ENCODE data around the gene MUSK. TPM values are rescaled to one million over a fixed set of nuclear protein-coding genes. Genes with fewer than 3 reads are reported as not detected.

The MUSK gene
- total RNA-seq, 8 experiments from 2014 or later, result 0.09 to 0.70 (median 0.29) TPM; not detected in 2

DNA sequence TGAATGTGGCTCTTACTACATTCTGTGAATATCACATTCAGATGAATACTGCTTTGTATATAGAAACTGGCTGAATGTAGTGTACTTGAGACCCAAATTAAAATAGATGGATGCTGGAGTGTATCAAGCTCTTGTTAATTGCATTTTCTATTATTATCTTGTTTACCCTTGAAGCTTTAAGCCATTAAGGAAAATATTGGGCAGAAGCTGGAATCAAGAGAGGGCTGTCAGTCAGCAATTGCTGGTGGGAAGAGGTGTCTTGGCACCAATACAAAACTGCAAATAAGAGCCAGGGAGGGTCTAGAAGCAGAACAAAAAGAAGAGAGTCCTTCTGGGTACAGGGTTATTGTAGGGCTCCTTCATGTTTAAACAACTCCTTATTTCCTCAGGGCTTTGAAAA lies 38.8 kb downstream of the MUSK start:
- in situ Hi-C loops (cut with MboI; ENCODE audit: low pct_unique_long_range_greater_than_20kb in 2 of 9, low sequenced_read_pairs in 9 of 9, unreplicated experiment in 9 of 9), result no loop called here
- no peak overlapping the region for H3K4me3 ChIP-seq
- H3K4me1 ChIP-seq (replicated peaks in 1 of 2), result peaks cover 0 to 2% of the 10 kb centered on the region in 2 donors
- H3K27ac ChIP-seq, result no peak overlapping the region
- no peak for ATAC-seq (replicated peaks in 6 of 8)

DNA sequence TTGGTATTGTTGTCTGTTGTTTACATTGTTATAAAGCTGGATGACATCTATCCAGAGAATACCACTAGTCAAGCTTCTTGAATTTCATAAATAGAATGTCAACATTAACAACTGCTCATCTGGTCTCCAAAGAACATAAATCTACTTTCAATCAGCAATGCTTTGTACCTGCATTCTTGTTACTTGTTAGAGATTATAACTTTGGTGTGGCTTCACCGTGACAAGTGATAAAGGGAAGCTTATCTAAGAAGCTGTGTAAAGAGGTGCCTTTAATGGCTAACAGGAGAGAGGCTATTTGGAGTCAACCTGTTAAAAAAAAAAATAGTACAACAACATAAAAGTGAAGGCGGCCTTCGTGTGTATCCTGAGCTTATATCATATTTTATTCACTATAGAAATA lies 41.8 kb downstream of the MUSK start:
- ATAC-seq (replicated peaks in 6 of 8), result no peak
- in situ Hi-C loops (cut with MboI; ENCODE audit: low pct_unique_long_range_greater_than_20kb in 2 of 9, low sequenced_read_pairs in 9 of 9, unreplicated experiment in 9 of 9), result no loop called here
- H3K4me3 ChIP-seq, result no peak overlapping the region
- no peak overlapping the region for H3K27ac ChIP-seq
- WGBS, 10 experiments, result 71 to 100% (median 90%) methylated on average over 3 of the region's 3 CpGs; no CpG with 5 or more reads in 2 of the 10 experiments
- H3K4me1 ChIP-seq (replicated peaks in 1 of 2), result peaks cover 0 to 2% of the 10 kb centered on the region in 2 donors

DNA sequence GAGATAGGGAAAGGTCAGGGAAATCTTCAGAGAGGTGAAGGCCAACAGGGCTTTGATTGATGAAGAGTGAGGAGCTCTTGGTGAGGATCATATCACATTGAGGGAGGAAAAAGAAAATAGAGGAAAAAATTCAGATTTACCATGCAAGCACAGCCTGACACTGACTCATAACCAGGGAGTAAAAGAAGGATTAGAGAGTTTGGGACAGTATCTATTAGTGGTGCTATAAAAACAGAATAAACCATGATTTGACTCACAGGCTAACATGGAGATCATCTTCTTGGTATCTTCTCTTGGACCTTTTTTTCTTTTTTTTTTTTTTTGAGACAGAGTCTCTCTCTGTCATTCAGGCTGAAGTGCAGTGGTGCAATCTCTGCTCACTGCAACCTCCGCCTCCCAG lies 44.4 kb downstream of the MUSK start:
- WGBS, 10 experiments, result 83 to 100% (median 88%) methylated on average over 1 of the region's 1 CpG; no CpG with 5 or more reads in 6 of the 10 experiments
- in situ Hi-C loops (cut with MboI; ENCODE audit: low pct_unique_long_range_greater_than_20kb in 2 of 9, low sequenced_read_pairs in 9 of 9, unreplicated experiment in 9 of 9), result no loop called here
- no peak overlapping the region for H3K4me3 ChIP-seq
- peak in 1 of 8 experiments; percentile 40 for ATAC-seq (replicated peaks in 6 of 8)
- H3K4me1 ChIP-seq (replicated peaks in 1 of 2), result peaks cover 0 to 2% of the 10 kb centered on the region in 2 donors
- no peak overlapping the region for H3K27ac ChIP-seq

DNA sequence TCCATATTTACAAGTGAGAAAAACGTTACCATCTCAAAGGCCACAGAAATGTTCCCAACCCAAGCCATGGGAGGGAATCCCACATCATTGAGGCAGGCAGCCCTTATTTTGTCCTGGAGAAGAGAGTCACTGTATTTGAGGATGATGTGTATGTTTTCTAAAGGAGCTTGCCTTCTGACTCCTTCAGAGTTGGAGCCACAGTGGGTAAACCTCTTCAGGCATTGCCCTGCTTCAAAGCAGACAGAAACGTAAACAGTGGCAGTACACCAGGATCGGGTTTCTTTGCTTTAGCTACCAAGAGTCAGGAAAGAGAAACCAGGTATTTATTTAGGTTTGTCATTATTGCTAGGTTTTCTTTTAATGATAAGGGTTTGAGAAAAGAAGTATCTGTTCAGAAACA lies 45.7 kb downstream of the MUSK start:
- Histone ChIP-seq H3K4me3 (no peak overlapping the region), H3K4me1 (replicated peaks in 1 of 2) (peaks cover 0 to 2% of the 10 kb centered on the region in 2 donors), H3K27ac (no peak overlapping the region)
- peak in 1 of 8 experiments; percentile 29 for ATAC-seq (replicated peaks in 6 of 8)
- in situ Hi-C loops (cut with MboI; ENCODE audit: low pct_unique_long_range_greater_than_20kb in 2 of 9, low sequenced_read_pairs in 9 of 9, unreplicated experiment in 9 of 9), result no loop called here
- 36 to 100% (median 59%) methylated on average over 1 to 3 of the region's 3 CpGs; no CpG with 5 or more reads in 1 of the 10 experiments for WGBS, 10 experiments

DNA sequence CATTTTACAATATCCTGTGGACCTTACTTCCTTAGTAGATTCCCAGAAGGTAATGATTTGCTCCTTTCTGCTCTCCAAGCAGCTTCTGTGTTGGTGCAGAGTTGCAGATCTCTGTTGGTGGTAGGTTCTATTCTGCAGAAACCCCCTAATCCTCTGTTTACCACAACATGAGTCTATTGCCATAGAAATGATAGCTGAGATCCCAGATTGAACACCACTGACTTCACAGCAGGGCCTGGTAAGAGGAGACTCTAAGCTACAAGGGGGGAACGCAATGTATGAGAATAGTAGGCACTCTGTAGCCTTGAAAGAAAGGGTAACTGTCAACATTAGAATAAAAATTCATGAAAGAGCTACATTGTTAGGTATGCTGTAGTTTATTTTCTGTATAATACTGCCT lies 59.5 kb downstream of the MUSK start:
- no peaks in the 10 kb centered on the region for H3K4me1 ChIP-seq (replicated peaks in 1 of 2)
- WGBS, 10 experiments, result 60 to 100% (median 94%) methylated on average over 1 of the region's 1 CpG; no CpG with 5 or more reads in 6 of the 10 experiments
- in situ Hi-C loops (cut with MboI; ENCODE audit: low pct_unique_long_range_greater_than_20kb in 2 of 9, low sequenced_read_pairs in 9 of 9, unreplicated experiment in 9 of 9), result no loop called here
- ATAC-seq (replicated peaks in 6 of 8), result no peak
- H3K27ac ChIP-seq, result no peak overlapping the region
- H3K4me3 ChIP-seq, result no peak overlapping the region

DNA sequence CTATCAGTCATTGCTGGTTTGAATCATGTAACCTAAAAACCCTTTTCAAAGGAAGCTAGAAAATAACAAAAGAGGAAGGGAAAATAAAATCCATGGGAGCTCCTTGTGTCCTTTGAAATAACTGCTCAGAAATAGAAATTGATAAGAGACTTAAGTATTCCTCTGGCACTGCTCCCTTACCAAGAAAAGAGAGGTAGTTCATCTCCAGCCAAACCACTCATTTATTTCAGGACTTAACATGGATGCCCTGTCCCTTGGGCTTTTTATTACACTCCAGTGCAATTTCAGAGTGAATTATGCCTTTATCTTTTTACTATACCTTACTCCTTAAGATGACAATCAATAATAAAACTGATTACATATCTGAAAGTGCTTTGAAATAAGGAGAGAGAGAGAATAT lies 61.0 kb downstream of the MUSK start:
- in situ Hi-C loops (cut with MboI; ENCODE audit: low pct_unique_long_range_greater_than_20kb in 2 of 9, low sequenced_read_pairs in 9 of 9, unreplicated experiment in 9 of 9), result no loop called here
- Histone ChIP-seq H3K4me3 (no peak overlapping the region), H3K27ac (no peak overlapping the region), H3K4me1 (replicated peaks in 1 of 2) (no peaks in the 10 kb centered on the region)
- ATAC-seq (replicated peaks in 6 of 8), result no peak

DNA sequence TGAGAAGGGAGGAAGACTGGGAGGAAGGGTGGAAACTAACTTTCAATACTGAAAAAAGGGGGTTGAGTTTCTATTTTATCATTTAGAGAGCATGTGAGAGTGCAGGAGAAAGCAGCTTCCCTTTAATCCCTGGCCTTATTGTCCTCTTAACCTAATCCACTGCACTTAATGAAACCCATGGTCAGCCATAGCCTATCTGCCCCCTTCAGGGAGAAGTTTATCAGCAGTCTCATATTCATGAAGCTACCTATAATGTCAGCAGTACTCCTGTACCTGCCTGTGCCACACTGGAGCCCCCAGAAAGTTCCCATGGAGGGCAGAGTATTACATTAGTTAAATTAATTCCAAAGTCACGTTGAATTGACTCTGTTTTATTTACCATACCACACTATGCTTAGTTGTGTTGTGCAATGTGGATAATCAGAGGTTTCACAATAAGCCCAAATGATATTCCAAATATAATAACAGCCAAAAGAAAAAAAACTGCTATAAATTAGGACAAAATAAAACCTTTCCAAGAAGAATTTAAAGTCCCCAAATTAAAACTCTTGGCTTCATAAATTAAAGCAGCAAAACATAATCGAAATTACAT lies 62.9 kb downstream of the MUSK start:
- no peak for ATAC-seq (replicated peaks in 6 of 8)
- H3K4me3 ChIP-seq, result no peak overlapping the region
- in situ Hi-C loops (cut with MboI; ENCODE audit: low pct_unique_long_range_greater_than_20kb in 2 of 9, low sequenced_read_pairs in 9 of 9, unreplicated experiment in 9 of 9), result no loop called here
- H3K27ac ChIP-seq, result no peak overlapping the region
- no peaks in the 10 kb centered on the region for H3K4me1 ChIP-seq (replicated peaks in 1 of 2)
- 0 to 100% (median 79%) methylated on average over 1 to 2 of the region's 2 CpGs for WGBS, 10 experiments

DNA sequence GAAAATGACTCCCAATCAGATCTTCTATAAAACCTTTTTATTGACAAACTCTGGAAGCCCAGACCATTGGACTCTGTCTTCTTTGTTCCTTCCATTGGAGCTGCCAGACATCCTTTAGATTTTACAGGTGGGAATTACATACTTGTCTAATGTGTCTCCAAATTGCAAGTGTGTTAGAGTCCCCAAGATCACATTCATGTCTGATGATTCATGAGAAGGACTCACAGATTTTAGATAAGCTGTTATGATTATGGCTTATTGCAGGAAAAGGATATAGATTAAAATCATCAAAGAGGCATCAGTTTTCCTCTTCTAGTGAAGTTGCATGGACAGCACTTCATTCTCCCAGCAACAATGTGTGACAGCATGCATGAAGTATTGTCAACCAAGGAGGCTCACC lies 70.4 kb downstream of the MUSK start:
- Histone ChIP-seq H3K4me3 (no peak overlapping the region), H3K4me1 (replicated peaks in 1 of 2) (no peaks in the 10 kb centered on the region), H3K27ac (no peak overlapping the region)
- in situ Hi-C loops (cut with MboI; ENCODE audit: low pct_unique_long_range_greater_than_20kb in 2 of 9, low sequenced_read_pairs in 9 of 9, unreplicated experiment in 9 of 9), result no loop called here
- ATAC-seq (replicated peaks in 6 of 8), result no peak

DNA sequence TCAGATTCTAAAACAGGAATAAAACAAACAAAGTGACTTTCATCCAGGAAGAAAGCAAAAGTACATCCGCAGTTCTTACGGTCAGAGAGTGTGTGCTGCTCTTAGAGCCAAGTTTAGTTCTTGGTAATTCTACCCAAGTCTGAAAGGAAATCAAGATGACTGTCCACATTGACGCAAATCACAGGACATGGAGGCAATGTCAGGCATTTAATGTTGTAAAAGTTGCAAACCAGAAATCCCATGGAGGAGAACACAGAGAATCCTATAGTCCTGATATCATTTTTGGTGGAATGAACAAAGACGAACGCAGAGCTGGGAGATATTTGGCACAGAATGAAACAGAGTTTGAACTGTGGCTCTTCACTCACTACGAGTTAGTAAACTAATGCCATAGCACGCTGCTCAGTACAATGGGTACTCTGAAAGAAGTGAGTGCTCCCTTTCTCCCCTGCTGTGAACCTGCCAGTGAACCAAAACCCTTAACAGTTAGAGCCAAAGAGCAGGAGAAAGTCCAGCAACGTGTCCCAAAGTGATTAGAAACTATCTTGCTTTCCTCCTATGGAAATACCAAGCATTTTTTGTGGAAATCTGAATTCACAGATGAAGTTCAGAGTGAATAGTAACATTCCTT lies 74.3 kb downstream of the MUSK start:
- Histone ChIP-seq H3K27ac (no peak overlapping the region), H3K4me3 (no peak overlapping the region), H3K4me1 (replicated peaks in 1 of 2) (no peaks in the 10 kb centered on the region)
- ATAC-seq (replicated peaks in 6 of 8), result peak in 3 of 8 experiments; percentile 15 to 61 (median 42)
- in situ Hi-C loops (cut with MboI; ENCODE audit: low pct_unique_long_range_greater_than_20kb in 2 of 9, low sequenced_read_pairs in 9 of 9, unreplicated experiment in 9 of 9), result no loop called here
- WGBS, 10 experiments, result 22 to 100% (median 56%) methylated on average over 2 to 8 of the region's 8 CpGs

DNA sequence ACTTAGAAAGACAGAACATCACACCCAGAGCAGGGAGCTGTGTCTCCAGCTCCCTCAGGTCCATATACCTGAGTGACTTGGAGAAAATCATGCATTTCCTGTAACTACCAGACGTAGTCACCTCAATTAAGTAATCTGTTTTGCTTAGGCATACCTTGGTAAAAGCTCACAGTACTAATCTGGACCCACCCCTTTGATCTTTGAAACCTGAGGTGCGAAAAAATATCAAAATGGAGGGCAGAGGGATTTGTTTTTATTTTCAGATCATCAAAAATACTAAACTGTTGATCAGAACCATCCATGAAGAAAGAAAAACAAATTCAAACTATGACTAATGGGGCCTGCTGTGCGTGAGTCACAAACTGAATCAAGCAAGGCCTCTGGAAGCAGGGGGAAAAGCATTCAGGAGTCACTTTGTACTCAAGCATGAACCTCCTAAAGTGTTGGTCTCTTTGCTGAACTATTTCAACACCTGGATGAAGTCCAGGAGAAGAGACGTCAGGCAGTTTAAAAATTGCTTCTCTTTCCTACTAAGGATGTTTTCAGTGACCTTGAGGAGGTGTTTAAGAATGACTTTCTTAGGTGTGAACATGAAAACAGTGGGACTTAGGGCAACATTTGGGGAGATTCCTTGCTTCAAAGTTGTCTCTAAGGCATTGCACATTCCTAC lies 76.3 kb downstream of the MUSK start:
- in situ Hi-C loops (cut with MboI; ENCODE audit: low pct_unique_long_range_greater_than_20kb in 2 of 9, low sequenced_read_pairs in 9 of 9, unreplicated experiment in 9 of 9), result no loop called here
- Histone ChIP-seq H3K4me3 (no peak overlapping the region), H3K27ac (no peak overlapping the region), H3K4me1 (replicated peaks in 1 of 2) (no peaks in the 10 kb centered on the region)
- ATAC-seq (replicated peaks in 6 of 8), result peak in 2 of 8 experiments; percentile 84 to 88
- 4 to 76% (median 50%) methylated on average over 2 to 4 of the region's 4 CpGs; no CpG with 5 or more reads in 1 of the 10 experiments for WGBS, 10 experiments

DNA sequence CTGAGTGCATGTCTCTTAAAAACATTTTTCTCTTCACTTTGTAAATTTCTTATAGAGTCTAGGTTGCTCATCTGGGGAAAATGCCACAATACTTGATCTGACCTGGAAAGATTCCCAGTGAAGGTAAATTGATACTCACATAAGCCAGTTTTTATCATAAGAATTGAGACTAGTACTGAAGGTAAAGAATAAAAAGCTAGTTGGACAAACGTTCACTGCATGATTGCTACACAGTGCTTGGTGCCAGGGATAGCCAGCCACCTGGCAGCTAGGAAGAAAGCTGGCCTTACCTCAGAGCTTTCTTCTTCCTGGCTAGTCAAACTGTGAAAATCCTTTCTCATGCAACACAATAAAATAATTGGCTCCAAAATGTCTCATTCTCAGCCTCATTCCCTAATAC lies 77.1 kb downstream of the MUSK start:
- Histone ChIP-seq H3K27ac (no peak overlapping the region), H3K4me1 (replicated peaks in 1 of 2) (no peaks in the 10 kb centered on the region), H3K4me3 (no peak overlapping the region)
- 13 to 88% (median 32%) methylated on average over 1 of the region's 1 CpG; no CpG with 5 or more reads in 6 of the 10 experiments for WGBS, 10 experiments
- no peak for ATAC-seq (replicated peaks in 6 of 8)
- in situ Hi-C loops (cut with MboI; ENCODE audit: low pct_unique_long_range_greater_than_20kb in 2 of 9, low sequenced_read_pairs in 9 of 9, unreplicated experiment in 9 of 9), result no loop called here

DNA sequence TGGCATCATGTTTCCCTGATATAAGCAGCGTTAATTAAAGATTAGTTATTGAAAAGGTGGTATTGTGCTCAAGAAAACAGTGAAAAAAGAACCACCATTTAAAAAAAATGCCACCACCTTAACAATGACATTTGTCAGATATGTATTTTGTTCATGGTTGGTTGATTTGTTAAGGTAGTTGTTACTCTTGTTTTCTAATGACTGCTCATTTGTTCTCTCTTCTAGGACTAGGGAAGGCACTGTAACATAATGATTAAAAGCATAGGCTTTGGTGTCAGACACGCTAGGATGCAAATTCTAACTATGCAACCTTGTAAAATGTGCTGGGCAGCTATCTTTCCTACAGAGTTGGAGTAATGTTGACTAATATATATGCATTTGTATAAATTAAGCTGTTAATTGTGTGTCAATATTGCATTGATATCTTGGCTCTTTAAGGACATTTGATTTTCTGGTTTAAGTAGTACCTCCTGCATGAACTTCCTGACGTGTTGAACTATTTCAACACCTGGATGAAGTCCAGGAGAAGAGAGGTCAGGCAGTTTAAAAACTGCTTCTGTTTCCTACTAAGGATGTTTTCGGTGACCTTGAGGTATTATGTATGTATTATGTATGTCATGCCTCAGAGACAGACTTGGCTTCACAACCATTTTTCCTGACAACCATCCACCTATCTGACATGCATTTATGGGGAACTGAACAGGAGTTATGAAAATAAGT lies 77.8 kb downstream of the MUSK start:
- H3K27ac ChIP-seq, result no peak overlapping the region
- 58 to 100% (median 89%) methylated on average over 1 to 4 of the region's 4 CpGs; no CpG with 5 or more reads in 3 of the 10 experiments for WGBS, 10 experiments
- in situ Hi-C loops (cut with MboI; ENCODE audit: low pct_unique_long_range_greater_than_20kb in 2 of 9, low sequenced_read_pairs in 9 of 9, unreplicated experiment in 9 of 9), result no loop called here
- ATAC-seq (replicated peaks in 6 of 8), result no peak
- no peak overlapping the region for H3K4me3 ChIP-seq
- no peaks in the 10 kb centered on the region for H3K4me1 ChIP-seq (replicated peaks in 1 of 2)

DNA sequence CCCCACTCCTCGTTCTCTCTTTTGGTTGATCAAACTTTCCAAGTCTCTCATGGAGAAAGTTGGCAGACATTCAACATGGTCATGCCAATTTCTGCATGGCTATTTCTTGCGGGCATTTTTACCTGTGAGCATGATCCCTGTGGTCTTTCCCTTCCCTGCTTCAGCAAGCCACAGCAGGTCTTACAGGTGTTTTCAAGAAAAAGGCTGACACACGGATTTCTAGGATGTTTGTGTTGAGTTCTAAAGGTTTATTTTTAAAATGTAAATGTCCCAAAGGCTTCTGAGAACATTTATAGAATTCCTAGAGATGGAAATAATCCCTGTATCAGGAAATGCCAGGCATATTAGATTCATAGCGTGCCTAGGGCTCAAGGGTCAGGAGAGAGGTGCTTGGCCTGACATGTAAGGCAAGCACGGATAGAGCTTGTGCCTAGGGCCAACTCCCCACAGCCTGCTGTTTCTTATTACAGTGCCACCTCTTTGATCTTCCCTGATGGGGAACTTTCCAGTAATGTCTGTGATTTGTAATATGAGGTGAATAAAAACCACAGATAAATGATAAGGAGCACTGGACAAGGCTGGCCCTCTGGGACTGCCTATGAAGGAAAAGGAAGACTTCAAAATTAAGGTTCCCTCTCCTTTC lies 79.8 kb downstream of the MUSK start:
- ATAC-seq (replicated peaks in 6 of 8), result peak in 3 of 8 experiments; percentile 34 to 83 (median 43)
- in situ Hi-C loops (cut with MboI; ENCODE audit: low pct_unique_long_range_greater_than_20kb in 2 of 9, low sequenced_read_pairs in 9 of 9, unreplicated experiment in 9 of 9), result no loop called here
- no peak overlapping the region for H3K27ac ChIP-seq
- 37 to 90% (median 80%) methylated on average over 1 to 4 of the region's 5 CpGs; no CpG with 5 or more reads in 1 of the 10 experiments for WGBS, 10 experiments
- no peaks in the 10 kb centered on the region for H3K4me1 ChIP-seq (replicated peaks in 1 of 2)
- H3K4me3 ChIP-seq, result no peak overlapping the region
